Endothelial cell of umbilical vein (primary cell): ENCODE data around the gene CDH11.

Experiments
- CTCF ChIP-seq, 2 donors: IDR thresholded peaks; 1 replicate in 1 of 2; 2 replicates in 1 of 2; pipeline ENCODE4 v1.5.1; 2011; ENCODE audit warnings: low read length in 2 of 2, mild to moderate bottlenecking in 2 of 2, moderate library complexity in 2 of 2, control low read depth in 1 of 2, inconsistent platforms in 1 of 2, low read depth in 1 of 2; ENCODE audit not compliant: insufficient read depth in 1 of 2; ENCODE audit errors: extremely low read depth in 1 of 2
- EZH2 ChIP-seq: IDR thresholded peaks from 2 replicates; pipeline ENCODE4 v1.6.1; 2012; ENCODE audit warnings: borderline replicate concordance, low read depth, mild to moderate bottlenecking, moderate library complexity, low read length, inconsistent platforms; ENCODE audit not compliant: severe bottlenecking
- GATA2 ChIP-seq: IDR thresholded peaks from 2 replicates; pipeline ENCODE4 v1.7.0; 2011; ENCODE audit warnings: low read depth, mild to moderate bottlenecking, moderate library complexity, mixed read lengths, low read length; ENCODE audit not compliant: insufficient read length, insufficient read depth
- MAX ChIP-seq: IDR thresholded peaks from 2 replicates; pipeline ENCODE4 v1.6.1; 2011; ENCODE audit not compliant: insufficient read depth, insufficient read length
- POLR2A ChIP-seq: IDR thresholded peaks from 2 replicates; pipeline ENCODE4 v1.6.1; 2012; ENCODE audit warnings: low read depth, mild to moderate bottlenecking, control low read depth, low read length
- POLR2AphosphoS5 ChIP-seq: IDR thresholded peaks from 2 replicates; pipeline ENCODE4 v1.6.1; 2012; ENCODE audit warnings: low read depth, mild to moderate bottlenecking, control low read depth, low read length, moderate library complexity; ENCODE audit not compliant: insufficient read depth

DNA sequence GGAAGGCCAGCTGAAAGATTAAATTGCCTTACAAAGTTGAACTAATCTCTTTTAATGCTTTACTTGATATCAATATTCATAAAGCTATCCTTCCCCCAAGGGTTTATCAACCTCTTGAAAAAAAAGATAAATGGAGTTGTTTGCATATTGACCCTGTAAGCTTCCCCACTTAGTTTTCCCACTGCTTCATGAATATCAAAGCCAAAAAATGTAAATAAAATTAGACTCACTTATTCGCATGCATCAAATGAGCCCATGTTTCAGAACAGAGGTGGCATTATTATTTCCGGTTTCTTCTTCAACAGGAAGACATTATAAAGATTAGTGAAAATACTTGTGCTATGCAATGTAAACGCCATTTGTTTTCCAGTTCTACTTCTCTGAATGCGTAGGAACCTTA, 150.7 kb downstream of the CDH11 start:
- no peak for TF ChIP-seq POLR2A
- no peak for TF ChIP-seq MAX
- no peak for TF ChIP-seq POLR2AphosphoS5
- TF ChIP-seq CTCF (IDR thresholded peaks at IDR 0.05; ENCODE audit: extremely low read depth in 1 of 2, insufficient read depth in 1 of 2, low read depth in 1 of 2, low read length in 2 of 2) = no peak
- no peak for TF ChIP-seq EZH2
- no peak for TF ChIP-seq GATA2
